NCI-H526 (cell line): ENCODE measurements around the gene PGLYRP3.

Experiments
- DNase-seq, 2 experiments: peaks; one replicate each; lab custom pipeline; 2025; lab: John Stamatoyannopoulos, UW

PGLYRP3 gene

GRCh38 chr1:153260585-153261280 is 52.0 kb downstream of the PGLYRP3 start:
- DNase-seq: peak in 1 of 2 experiments; percentile 32

GRCh38 chr1:153259387-153259786 is 53.4 kb downstream of the PGLYRP3 start, which contains the start of gene LORICRIN:
Gene LORICRIN, plus strand, starts transcription at chr1:153259687. Its CDS starts 1,263 bp downstream, at chr1:153260950.
- no peak for DNase-seq

GRCh38 chr1:153253693-153254092 is 59.1 kb downstream of the PGLYRP3 start:
- no peak for DNase-seq

GRCh38 chr1:153253076-153253475 is 59.7 kb downstream of the PGLYRP3 start:
- no peak for DNase-seq

- no peak for DNase-seq
Measured at GRCh38 chr1:153251988-153252387, 60.8 kb downstream of the PGLYRP3 start.

- no peak for DNase-seq
Measured at GRCh38 chr1:153251562-153251961, 61.2 kb downstream of the PGLYRP3 start.

- no peak for DNase-seq
Measured at GRCh38 chr1:153251087-153251486, 61.7 kb downstream of the PGLYRP3 start.

- no peak for DNase-seq
Measured at GRCh38 chr1:153250166-153250565, 62.6 kb downstream of the PGLYRP3 start.

GRCh38 chr1:153248176-153248879 is 64.4 kb downstream of the PGLYRP3 start:
- no peak for DNase-seq
